Heart right ventricle (tissue), 16 donors: ENCODE data around the gene AGPAT3. TPM values are rescaled to one million over a fixed set of nuclear protein-coding genes. Genes with fewer than 3 reads are reported as not detected.

Experiments used
- ATAC-seq, 8 donors: fragments of 200-7000 bp; cut with Tn5 transposase; one replicate each; pipeline ENCODE4 v1.9.1; 2020; ENCODE audit warnings: mild to moderate bottlenecking in 8 of 8, moderate library complexity in 8 of 8, moderate number of reproducible peaks in 1 of 8
- DNase-seq, 2 donors: peaks; one replicate each; pipeline ENCODE4 v3.0.0-alpha.2; 2020
- H3K27ac ChIP-seq, 10 donors: fragments of 200-600 bp; sonication (generic) in 2 of 10; one replicate each; pipeline versions ENCODE4 v1.5.0 to v1.8.0; 2020 to 2022; ENCODE audit warnings: mild to moderate bottlenecking in 3 of 10
- H3K27me3 ChIP-seq, 7 donors: fragments of 200-600 bp; one replicate each; pipeline ENCODE4 v1.8.0; 2021 to 2022; ENCODE audit warnings: mild to moderate bottlenecking in 2 of 7
- H3K36me3 ChIP-seq, 9 donors: fragments of 200-600 bp; sonication (generic) in 1 of 9; one replicate each; pipeline versions ENCODE4 v1.5.0 to v1.8.0; 2020 to 2022; ENCODE audit warnings: mild to moderate bottlenecking in 2 of 9
- H3K4me1 ChIP-seq, 9 donors: fragments of 200-600 bp; sonication (generic) in 1 of 9; one replicate each; pipeline versions ENCODE4 v1.5.0 to v1.8.0; 2020 to 2022; ENCODE audit warnings: mild to moderate bottlenecking in 4 of 9
- H3K4me3 ChIP-seq, 10 donors: fragments of 200-600 bp; sonication (generic) in 2 of 10; one replicate each; pipeline versions ENCODE4 v1.5.0 to v1.8.0; 2020 to 2022; ENCODE audit warnings: mild to moderate bottlenecking in 7 of 10, moderate library complexity in 2 of 10
- H3K9me3 ChIP-seq, 11 donors: fragments of 200-600 bp in 10 of 11; sonication (generic) in 2 of 11; one replicate each; pipeline versions ENCODE4 v1.5.0 to v1.8.0; 2013 to 2022; ENCODE audit warnings: mild to moderate bottlenecking in 2 of 11, control low read depth in 1 of 11, moderate library complexity in 1 of 11
- WGBS, 2 donors: extraction: QIAGEN DNeasy Blood & Tissue Kit; methylation state at CpG; one replicate each; pipeline ENCODE4 v1.1.7; 2013; ENCODE audit warnings: inconsistent platforms in 1 of 2; 5-methylcytosine and 5-hydroxymethylcytosine counted together
- intact Hi-C, 10 donors: fragments of 100-400 bp; cut with DNase I; formaldehyde crosslinking; loops; one replicate each; pipeline versions ENCODE4 v1.11.1 to v1.14.2; 2022
- polyA plus RNA-seq, 2 donors: library from polyadenylated mRNA; stranded (reverse); fragments of 200-250 nt; gene quantifications; one replicate each; pipeline ENCODE4 v1.2.3, GENCODE V29; 2013
- total RNA-seq, 10 donors: library from RNA; stranded (reverse); fragmentation: NEBNext Ultra II Directional in 3 of 10; extraction: Animal tissue kit (Norgen Biotek cat#: 25700) in 3 of 10; gene quantifications; one replicate each; pipeline versions ENCODE4 v1.2.1 to v1.2.4, GENCODE V29; 2021 to 2023
- TF ChIP-seq, protein P1 (sequence below), 9 donors: fragments of 200-600 bp; sonication (generic) in 2 of 9; IDR thresholded peaks; one replicate each; pipeline versions ENCODE4 v1.5.0 to v1.8.0; 2021 to 2022; ENCODE audit warnings: antibody characterized with exemption in 9 of 9, mild to moderate bottlenecking in 5 of 9, moderate library complexity in 1 of 9
- donor health status: Arrhythmogenic right ventricular cardiomyopathy.
- donor health status: ischemic (EF 13 %, LVEDD 7.1; RV severe dilation, severe dysfunction).
- donor health status: healthy with polysubstance abuse.
- donor health status: DM: no; HTN: yes; CAD: no.
- donor health status: DM: no; HTN: no; CAD: no.
- donor health status: ischemic (EF 25% LVEDD 6.9; RV normal size, moderate dysfunction).
- donor health status: ischemic (EF 25% LVEDD 5.7; RV mildly dilated, moderate dysfunction).
- donor health status: healthy.
- donor health status: DM: yes; HTN: yes; CAD: no.
- donor health status: Ischemic cardiomyopathy.
- donor health status: ischemic (EF 35%, LVEDD 5.7; RV mildly dilated, moderate dysfunction).
- donor health status: nonischemic (EF 11% LVEDD 7.7; RV severe dilation, severe dysfunction).
- donor health status: DM: yes; HTN: yes; CAD: no.
- donor health status: PGD.
- donor health status: ischemic (EF 29% LVEDD 5.4; RV normal size, mild dysfunction).
- donor health status: nonischemic (EF 23%, LVEDD 6.1; RV moderate dilation, normal function).

Gene AGPAT3
- total and polyA plus RNA-seq, 12 donors: 19.7 to 110 (median 65.6) TPM

DNA sequence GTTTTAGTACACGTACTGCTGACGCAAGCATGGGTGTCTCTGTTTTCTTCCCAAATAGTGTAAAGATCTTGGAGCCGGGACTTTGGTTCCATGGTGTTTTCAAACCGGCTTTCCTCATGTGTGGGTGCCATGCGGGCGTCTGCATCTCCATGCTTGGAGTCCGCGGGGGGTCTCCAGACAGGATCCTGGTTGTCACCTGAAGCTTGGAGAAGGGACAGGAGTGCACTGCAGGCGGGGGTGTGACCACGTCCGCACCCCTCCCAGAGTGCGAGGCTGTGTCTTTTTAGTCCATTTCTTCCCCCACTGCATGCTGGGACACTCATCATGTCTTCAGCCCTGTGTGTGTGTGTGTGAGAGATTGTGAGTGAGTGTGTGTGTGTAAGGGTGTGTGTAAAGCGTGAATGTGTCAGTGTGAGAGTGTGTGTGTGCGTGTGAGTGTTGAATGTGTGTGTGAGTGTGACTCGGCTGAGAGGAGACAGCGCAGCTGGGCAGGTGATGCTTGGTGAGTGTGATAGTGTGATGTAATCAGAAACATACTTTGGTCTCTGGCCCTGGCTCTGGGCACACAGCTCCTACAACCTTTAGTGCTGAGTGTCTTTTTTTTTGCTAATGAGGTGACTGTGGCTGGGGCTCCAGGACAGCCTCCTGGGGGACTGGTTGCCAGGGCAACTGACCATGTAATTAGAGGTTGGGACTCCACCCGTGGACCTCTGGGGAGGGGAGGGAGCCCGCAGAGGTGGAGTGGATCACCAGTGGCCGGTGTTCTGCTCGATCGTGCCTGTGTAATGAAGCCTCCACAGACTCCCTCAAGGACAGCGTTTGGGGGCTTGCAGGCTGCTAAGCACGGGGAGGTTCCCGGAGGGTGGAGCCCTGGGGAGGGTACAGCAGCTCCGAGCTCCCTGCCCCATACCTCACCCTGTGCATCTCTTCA lies 55.1 kb downstream of the AGPAT3 start:
- Histone ChIP-seq H3K9me3 (no peaks in the 10 kb centered on the region), H3K36me3 (peaks cover 0 to 7% (median 0%) of the 10 kb centered on the region in 9 donors), H3K4me1 (peaks cover 11 to 73% (median 46%) of the 10 kb centered on the region in 9 donors), H3K27ac (no peak overlapping the region), H3K27me3 (no peaks in the 10 kb centered on the region), H3K4me3 (no peak overlapping the region)
- whole genome bisulfite sequencing, 2 donors: 85 to 86% methylated on average over 25 of the region's 25 CpGs
- intact Hi-C loops: loop anchor here in 1 of 10 donors (10.0 kb wide), 1 partner anchor 45 kb away; no protein-coding TSS in a partner anchor
- TF ChIP-seq, protein P1, sequence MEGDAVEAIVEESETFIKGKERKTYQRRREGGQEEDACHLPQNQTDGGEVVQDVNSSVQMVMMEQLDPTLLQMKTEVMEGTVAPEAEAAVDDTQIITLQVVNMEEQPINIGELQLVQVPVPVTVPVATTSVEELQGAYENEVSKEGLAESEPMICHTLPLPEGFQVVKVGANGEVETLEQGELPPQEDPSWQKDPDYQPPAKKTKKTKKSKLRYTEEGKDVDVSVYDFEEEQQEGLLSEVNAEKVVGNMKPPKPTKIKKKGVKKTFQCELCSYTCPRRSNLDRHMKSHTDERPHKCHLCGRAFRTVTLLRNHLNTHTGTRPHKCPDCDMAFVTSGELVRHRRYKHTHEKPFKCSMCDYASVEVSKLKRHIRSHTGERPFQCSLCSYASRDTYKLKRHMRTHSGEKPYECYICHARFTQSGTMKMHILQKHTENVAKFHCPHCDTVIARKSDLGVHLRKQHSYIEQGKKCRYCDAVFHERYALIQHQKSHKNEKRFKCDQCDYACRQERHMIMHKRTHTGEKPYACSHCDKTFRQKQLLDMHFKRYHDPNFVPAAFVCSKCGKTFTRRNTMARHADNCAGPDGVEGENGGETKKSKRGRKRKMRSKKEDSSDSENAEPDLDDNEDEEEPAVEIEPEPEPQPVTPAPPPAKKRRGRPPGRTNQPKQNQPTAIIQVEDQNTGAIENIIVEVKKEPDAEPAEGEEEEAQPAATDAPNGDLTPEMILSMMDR (IDR thresholded peaks at IDR 0.05): no peak
- DNase-seq (no peak), ATAC-seq (no peak)

DNA sequence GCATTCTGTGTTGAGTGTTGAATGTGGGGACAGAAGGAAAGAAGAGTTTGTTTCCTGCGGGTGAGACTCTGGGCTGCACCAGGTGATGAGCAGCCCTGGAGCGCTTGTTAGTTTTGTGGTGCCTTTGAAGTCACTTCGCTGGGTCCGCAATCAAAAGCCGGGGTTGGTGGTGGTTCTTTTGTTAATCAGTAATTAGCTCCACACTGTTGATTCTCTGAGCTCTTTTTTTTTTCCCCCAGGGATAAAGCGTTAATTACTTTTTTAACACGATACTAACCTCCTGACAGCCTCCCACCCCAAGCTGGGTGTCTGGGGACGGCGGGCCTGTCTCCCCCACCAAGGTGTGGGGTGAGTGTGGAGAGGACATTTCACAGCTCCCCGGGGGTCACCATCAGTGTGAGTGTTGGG lies 56.6 kb downstream of the AGPAT3 start:
- peaks cover 0 to 12% (median 0%) of the 10 kb centered on the region in 9 donors for H3K36me3 ChIP-seq
- H3K4me3 ChIP-seq: no peak overlapping the region
- H3K4me1 ChIP-seq: peaks cover 16 to 69% (median 48%) of the 10 kb centered on the region in 9 donors
- TF ChIP-seq, protein P1 (IDR thresholded peaks at IDR 0.05): no peak
- no peaks in the 10 kb centered on the region for H3K9me3 ChIP-seq
- 75 to 83% methylated on average over 10 of the region's 10 CpGs for WGBS, 2 donors
- no peak for DNase-seq
- intact Hi-C loops: loop anchor here in 1 of 10 donors (10.0 kb wide), 1 partner anchor 47 kb away; no protein-coding TSS in a partner anchor
- ATAC-seq: no peak
- H3K27me3 ChIP-seq: no peaks in the 10 kb centered on the region
- peak overlapping the region in 2 of 10 donors; percentile 18 to 56 for H3K27ac ChIP-seq

GRCh38 chr21:43921979-43922945 lies 57.2 kb downstream of the AGPAT3 start:
- Histone ChIP-seq H3K27me3 (no peaks in the 10 kb centered on the region), H3K27ac (peak overlapping the region in 9 of 10 donors; percentile 8 to 59 (median 50)), H3K9me3 (no peaks in the 10 kb centered on the region), H3K4me3 (no peak overlapping the region), H3K36me3 (peaks cover 0 to 12% (median 0%) of the 10 kb centered on the region in 9 donors), H3K4me1 (peaks cover 16 to 66% (median 45%) of the 10 kb centered on the region in 9 donors)
- intact Hi-C loops: loop anchor here in 1 of 10 donors (10.0 kb wide), 1 partner anchor 47 kb away; no protein-coding TSS in a partner anchor
- TF ChIP-seq, protein P1 (IDR thresholded peaks at IDR 0.05): no peak
- peak in 5 of 8 donors; percentile 1 to 53 (median 12) for ATAC-seq
- 61 to 67% methylated on average over 27 of the region's 27 CpGs for WGBS, 2 donors
- DNase-seq: no peak
